ENCODE results near the gene B3GALT5. TPM values are rescaled to one million over a fixed set of nuclear protein-coding genes. Genes with fewer than 3 reads are reported as not detected.

B3GALT5 gene
- total RNA-seq, 6 experiments from 2014 or later, result 0.06 to 0.26 (median 0.09) TPM

GRCh38 chr21:39641827-39642450 lies 29.2 kb downstream of the B3GALT5 start:
- H3K4me3 ChIP-seq, result no peak overlapping the region
- intact Hi-C loops (cut with DNase I), result no loop called here
- 41% methylated on average over 6 of the region's 6 CpGs for WGBS (ENCODE audit: insufficient coverage, low coverage, low lambda C conversion rate, missing lambda C conversion rate)
- H3K36me3 ChIP-seq, result no peaks in the 10 kb centered on the region
- TF ChIP-seq POLR2A (IDR thresholded peaks at IDR 0.05) (no peak), CTCF (IDR thresholded peaks at IDR 0.05) (no peak)
- no peaks in the 10 kb centered on the region for H3K4me1 ChIP-seq
- H3K27ac ChIP-seq, result no peak overlapping the region
- H3K27me3 ChIP-seq, result no peaks in the 10 kb centered on the region
- DNase-seq, result no peak
- H3K9me3 ChIP-seq, result no peaks in the 10 kb centered on the region
- ATAC-seq, result no peak

DNA sequence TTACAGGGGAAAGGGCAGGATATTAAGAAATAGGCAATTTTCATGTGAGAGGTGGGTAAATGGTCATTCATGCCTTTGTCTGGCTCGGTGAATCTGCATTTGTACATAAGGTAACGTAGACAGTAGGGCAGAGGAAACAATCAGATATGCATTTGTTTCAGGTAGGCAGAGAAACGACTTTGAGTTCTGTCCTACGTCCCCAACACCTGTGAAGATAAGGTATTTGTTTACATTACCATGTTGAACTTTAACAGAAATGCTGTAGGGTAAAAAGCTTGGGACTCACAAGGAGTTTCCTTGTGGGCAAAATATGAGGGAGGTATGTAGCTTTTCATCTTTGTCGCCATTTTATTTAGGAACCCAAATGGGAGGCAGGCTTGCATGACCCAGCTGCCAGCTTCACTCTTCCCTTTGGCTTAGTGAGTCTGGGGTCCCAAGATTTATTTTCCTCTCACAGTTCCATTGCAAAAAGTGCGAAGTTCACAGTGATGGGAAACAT lies 31.4 kb downstream of the B3GALT5 start:
- 52% methylated on average over 6 of the region's 6 CpGs for WGBS (ENCODE audit: insufficient coverage, low coverage, low lambda C conversion rate, missing lambda C conversion rate)
- H3K27ac ChIP-seq, result no peak overlapping the region
- ATAC-seq (no peak), DNase-seq (no peak)
- intact Hi-C loops (cut with DNase I), result no loop called here
- H3K27me3 ChIP-seq, result no peaks in the 10 kb centered on the region
- H3K9me3 ChIP-seq, result no peaks in the 10 kb centered on the region
- H3K4me1 ChIP-seq, result no peaks in the 10 kb centered on the region
- no peak overlapping the region for H3K4me3 ChIP-seq
- H3K36me3 ChIP-seq, result no peaks in the 10 kb centered on the region
- TF ChIP-seq POLR2A (IDR thresholded peaks at IDR 0.05) (no peak), CTCF (IDR thresholded peaks at IDR 0.05) (no peak)

DNA sequence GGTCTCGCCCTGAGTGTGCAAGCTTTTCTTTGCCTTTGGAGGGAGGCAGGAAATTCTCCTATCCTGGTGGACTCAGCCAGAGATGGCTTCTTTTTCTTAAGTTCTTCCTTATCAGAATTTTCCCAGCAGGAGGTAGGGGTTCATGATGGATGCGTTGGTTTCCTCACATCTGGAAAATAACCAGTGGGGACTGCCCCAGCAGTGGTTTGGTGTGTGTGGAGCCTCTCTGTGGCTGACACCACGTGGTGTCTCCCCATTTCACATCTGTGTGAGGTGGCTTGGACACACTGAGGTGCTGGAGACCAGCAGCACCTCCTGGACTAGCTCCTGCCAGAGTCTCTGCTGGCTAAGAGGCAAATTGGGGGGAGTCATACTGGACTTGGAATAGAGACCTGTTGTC lies 32.6 kb downstream of the B3GALT5 start:
- no peaks in the 10 kb centered on the region for H3K4me1 ChIP-seq
- H3K27me3 ChIP-seq, result no peaks in the 10 kb centered on the region
- no peak for TF ChIP-seq CTCF (IDR thresholded peaks at IDR 0.05)
- TF ChIP-seq POLR2A (IDR thresholded peaks at IDR 0.05), result no peak
- intact Hi-C loops (cut with DNase I), result no loop called here
- ATAC-seq (no peak), DNase-seq (no peak)
- WGBS (ENCODE audit: insufficient coverage, low coverage, low lambda C conversion rate, missing lambda C conversion rate), result 32% methylated on average over 3 of the region's 3 CpGs
- no peak overlapping the region for H3K27ac ChIP-seq
- H3K4me3 ChIP-seq, result no peak overlapping the region
- H3K9me3 ChIP-seq, result no peaks in the 10 kb centered on the region
- no peaks in the 10 kb centered on the region for H3K36me3 ChIP-seq

DNA sequence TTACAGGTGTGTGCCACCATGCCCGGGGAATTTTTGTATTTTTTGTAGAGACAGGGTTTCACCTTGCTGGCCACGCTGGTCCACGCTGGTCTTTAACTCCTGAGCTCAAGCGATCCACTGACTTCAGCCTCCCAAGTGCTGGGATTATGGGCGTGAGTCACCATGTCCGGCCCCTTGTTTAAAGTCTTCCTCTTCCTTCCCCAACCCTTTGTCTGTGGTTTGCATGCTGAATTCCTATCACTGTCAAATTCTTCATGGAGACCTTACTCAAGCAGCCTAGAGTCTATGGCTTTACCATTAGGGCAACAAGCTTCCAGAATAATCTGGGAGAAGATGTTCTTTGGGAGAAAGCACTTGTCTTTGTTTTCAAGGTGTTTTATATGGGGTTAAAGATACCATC lies 34.7 kb downstream of the B3GALT5 start:
- intact Hi-C loops (cut with DNase I), result no loop called here
- Histone ChIP-seq H3K27ac (no peak overlapping the region), H3K4me1 (no peaks in the 10 kb centered on the region), H3K27me3 (no peaks in the 10 kb centered on the region), H3K9me3 (no peaks in the 10 kb centered on the region), H3K36me3 (no peaks in the 10 kb centered on the region), H3K4me3 (no peak overlapping the region)
- 45% methylated on average over 2 of the region's 6 CpGs for WGBS (ENCODE audit: insufficient coverage, low coverage, low lambda C conversion rate, missing lambda C conversion rate)
- ATAC-seq (no peak), DNase-seq (no peak)
- TF ChIP-seq CTCF (IDR thresholded peaks at IDR 0.05), result no peak
- TF ChIP-seq POLR2A (IDR thresholded peaks at IDR 0.05), result no peak
